BJ (cell line): ENCODE data around the gene FAM186B. TPM values are rescaled to one million over a fixed set of nuclear protein-coding genes. Genes with fewer than 3 reads are reported as not detected.

Experiments used
- CTCF ChIA-PET: fragments of 350-600 bp; formaldehyde crosslinking; extraction: SDS; loops from one replicate; lab custom pipeline; 2021; ENCODE audit warnings: antibody characterized with exemption, inconsistent platforms; lab: Yijun Ruan, JAX
- POLR2A ChIA-PET: fragments of 300-600 bp; sonication (Branson Sonifier 250); formaldehyde crosslinking; extraction: SDS; loops from one replicate; lab custom pipeline; 2021; ENCODE audit warnings: antibody characterized with exemption; lab: Charles Lee
- DNase-seq: peaks from one replicate; pipeline ENCODE4 v3.0.0-alpha.2; 2011; ENCODE audit warnings: low read depth
- H3K27me3 ChIP-seq: 2 replicates; pipeline ENCODE4 v1.6.0; 2011; ENCODE audit warnings: low read length; ENCODE audit not compliant: control insufficient read depth, insufficient read depth
- H3K36me3 ChIP-seq: 2 replicates; pipeline ENCODE4 v1.5.1; 2011; ENCODE audit warnings: low read length; ENCODE audit not compliant: control insufficient read depth, insufficient read depth
- H3K4me3 ChIP-seq: 2 replicates; pipeline ENCODE4 v1.5.1; 2011; ENCODE audit warnings: low read depth, mild to moderate bottlenecking, control low read depth, low read length
- polyA plus RNA-seq: library from polyadenylated mRNA; depleted of rRNA; stranded (reverse); fragments of >200 nt; gene quantifications from 2 replicates; pipeline ENCODE4 v1.2.3, GENCODE V29; 2011
- TF ChIP-seq, protein P1 (sequence below): IDR thresholded peaks from 2 replicates; pipeline ENCODE4 v1.5.1; 2011; ENCODE audit warnings: low read depth, mild to moderate bottlenecking, control low read depth, inconsistent platforms, low read length, moderate library complexity; ENCODE audit not compliant: insufficient read depth

The FAM186B gene
- polyA plus RNA-seq, 1 experiment = 0.11 TPM

DNA sequence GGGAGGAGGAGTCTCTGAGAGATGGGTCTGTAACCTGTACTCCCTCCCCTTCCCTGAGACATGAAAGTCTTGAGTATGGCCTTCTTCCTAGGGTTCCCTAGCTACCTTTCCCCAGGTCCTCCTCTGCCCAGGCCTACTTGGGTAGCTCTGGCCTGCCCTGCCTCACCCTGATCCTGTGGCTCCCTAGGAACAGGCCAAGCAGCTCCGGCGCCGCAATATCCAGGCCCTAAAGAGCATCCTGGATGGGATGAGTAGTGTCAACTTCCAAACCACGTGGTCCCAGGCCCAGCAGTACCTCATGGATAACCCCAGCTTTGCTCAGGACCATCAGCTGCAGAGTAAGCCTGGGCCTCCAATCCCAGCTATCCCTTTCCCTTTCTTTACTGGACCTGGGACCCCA is 30.2 kb upstream of the FAM186B start:
- Histone ChIP-seq H3K27me3 (no peaks in the 10 kb centered on the region), H3K4me3 (no peak overlapping the region), H3K36me3 (peaks cover 21% of the 10 kb centered on the region)
- ChIA-PET CTCF (interaction anchor here (0.7 to 22.3 kb wide), 9 partner anchors 8 to 304 kb away, joined by 3 to 413 read pairs (median 5); partner anchors contain the start of genes FMNL3 and PRPF40B), POLR2A (no interaction called here)
- no peak for DNase-seq
- TF ChIP-seq, protein P1, sequence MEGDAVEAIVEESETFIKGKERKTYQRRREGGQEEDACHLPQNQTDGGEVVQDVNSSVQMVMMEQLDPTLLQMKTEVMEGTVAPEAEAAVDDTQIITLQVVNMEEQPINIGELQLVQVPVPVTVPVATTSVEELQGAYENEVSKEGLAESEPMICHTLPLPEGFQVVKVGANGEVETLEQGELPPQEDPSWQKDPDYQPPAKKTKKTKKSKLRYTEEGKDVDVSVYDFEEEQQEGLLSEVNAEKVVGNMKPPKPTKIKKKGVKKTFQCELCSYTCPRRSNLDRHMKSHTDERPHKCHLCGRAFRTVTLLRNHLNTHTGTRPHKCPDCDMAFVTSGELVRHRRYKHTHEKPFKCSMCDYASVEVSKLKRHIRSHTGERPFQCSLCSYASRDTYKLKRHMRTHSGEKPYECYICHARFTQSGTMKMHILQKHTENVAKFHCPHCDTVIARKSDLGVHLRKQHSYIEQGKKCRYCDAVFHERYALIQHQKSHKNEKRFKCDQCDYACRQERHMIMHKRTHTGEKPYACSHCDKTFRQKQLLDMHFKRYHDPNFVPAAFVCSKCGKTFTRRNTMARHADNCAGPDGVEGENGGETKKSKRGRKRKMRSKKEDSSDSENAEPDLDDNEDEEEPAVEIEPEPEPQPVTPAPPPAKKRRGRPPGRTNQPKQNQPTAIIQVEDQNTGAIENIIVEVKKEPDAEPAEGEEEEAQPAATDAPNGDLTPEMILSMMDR = no peak

DNA sequence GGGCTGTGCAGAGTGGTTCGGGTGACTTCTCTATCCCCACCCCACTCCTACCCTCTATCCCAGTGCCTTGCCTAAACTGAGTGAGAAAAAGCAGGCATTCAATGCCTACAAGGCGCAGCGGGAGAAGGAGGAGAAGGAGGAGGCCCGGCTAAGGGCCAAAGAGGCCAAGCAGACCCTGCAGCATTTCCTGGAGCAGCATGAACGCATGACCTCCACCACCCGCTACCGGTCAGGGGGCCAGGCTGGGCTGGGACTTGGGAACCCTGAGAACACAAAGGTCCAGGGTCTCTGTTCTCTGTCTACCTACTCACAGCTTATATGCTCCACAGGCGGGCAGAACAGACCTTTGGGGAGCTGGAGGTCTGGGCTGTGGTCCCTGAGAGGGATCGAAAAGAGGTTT is 29.6 kb upstream of the FAM186B start:
- no peak overlapping the region for H3K4me3 ChIP-seq
- H3K27me3 ChIP-seq = no peaks in the 10 kb centered on the region
- no peak for DNase-seq
- TF ChIP-seq, protein P1 = no peak
- ChIA-PET CTCF (interaction anchor here (0.6 to 22.3 kb wide), 6 partner anchors 10 to 303 kb away, joined by 3 to 413 read pairs (median 4); partner anchors contain the start of gene FMNL3), POLR2A (no interaction called here)
- H3K36me3 ChIP-seq = peaks cover 21% of the 10 kb centered on the region

DNA sequence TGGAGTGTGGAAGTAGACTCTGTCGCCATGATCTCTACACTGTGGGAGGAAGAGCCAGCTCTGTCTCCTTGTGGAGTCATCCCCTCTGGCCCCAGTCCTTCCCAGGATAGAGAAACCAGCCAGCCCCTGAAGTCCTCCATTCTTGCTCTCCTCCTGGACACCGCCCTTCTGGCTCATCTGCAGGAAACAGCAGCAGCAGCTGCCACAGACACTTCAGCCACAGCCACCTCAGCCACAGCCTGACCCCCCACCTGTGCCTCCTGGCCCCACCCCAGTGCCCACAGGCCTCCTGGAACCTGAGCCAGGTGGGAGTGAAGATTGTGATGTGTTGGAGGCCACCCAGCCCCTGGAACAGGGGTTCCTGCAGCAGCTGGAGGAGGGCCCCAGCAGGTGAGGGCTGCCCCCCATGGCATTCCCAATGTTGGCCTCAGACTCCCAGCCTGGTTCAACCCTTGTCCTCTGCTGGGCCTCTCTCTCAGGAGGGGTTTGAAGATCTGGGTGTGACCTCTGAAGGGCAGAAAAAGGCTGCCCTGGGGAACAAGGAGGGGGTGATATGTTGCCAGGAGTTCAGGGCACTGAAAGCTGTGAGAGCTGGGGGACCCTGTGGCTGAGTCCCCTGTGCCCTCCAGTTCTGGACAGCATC is 28.4 kb upstream of the FAM186B start:
- no peak for DNase-seq
- TF ChIP-seq, protein P1 = no peak
- Histone ChIP-seq H3K4me3 (no peak overlapping the region), H3K36me3 (peaks cover 21% of the 10 kb centered on the region), H3K27me3 (no peaks in the 10 kb centered on the region)
- ChIA-PET POLR2A (no interaction called here), CTCF (interaction anchor here (0.6 to 1.6 kb wide), 6 partner anchors 9 to 108 kb away, joined by 3 to 7 read pairs (median 4); partner anchors contain the start of genes PRPF40B and TMBIM6)

DNA sequence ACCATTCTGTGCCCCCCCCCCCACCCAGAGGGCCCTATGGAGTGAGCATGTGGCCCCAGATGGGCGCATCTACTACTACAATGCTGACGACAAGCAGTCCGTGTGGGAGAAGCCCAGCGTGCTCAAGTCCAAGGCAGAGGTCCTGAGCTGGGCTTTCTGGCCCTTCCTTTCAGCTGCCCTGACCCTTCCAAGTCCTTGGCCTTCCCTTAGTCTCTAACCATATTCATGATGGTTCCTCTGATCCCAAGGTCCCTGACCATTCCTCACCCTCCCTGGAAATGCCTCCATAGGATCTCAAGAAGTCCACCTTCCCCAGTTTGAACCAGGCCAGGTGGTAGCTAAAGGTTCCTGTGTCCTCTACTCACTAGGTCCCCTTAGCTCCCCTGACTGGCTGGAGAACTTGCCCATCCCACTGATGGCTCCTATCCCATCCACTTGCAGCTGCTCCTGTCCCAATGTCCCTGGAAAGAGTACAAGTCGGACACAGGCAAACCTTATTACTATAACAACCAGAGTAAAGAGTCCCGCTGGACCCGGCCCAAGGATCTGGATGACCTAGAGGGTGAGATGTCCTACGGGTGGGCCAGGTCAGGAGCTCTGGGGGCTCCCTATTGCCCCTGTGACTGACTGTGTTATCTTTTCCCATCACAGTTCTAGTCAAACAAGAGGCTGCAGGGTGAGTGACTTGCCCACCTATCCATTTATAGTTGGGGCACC is 27.7 kb upstream of the FAM186B start:
- TF ChIP-seq, protein P1 = no peak
- Histone ChIP-seq H3K4me3 (no peak overlapping the region), H3K36me3 (peaks cover 21% of the 10 kb centered on the region), H3K27me3 (no peaks in the 10 kb centered on the region)
- ChIA-PET CTCF (interaction anchor here (0.6 to 1.5 kb wide), 7 partner anchors 10 to 108 kb away, joined by 3 to 7 read pairs (median 3); partner anchors contain the start of genes FMNL3, PRPF40B and TMBIM6), POLR2A (no interaction called here)
- no peak for DNase-seq

DNA sequence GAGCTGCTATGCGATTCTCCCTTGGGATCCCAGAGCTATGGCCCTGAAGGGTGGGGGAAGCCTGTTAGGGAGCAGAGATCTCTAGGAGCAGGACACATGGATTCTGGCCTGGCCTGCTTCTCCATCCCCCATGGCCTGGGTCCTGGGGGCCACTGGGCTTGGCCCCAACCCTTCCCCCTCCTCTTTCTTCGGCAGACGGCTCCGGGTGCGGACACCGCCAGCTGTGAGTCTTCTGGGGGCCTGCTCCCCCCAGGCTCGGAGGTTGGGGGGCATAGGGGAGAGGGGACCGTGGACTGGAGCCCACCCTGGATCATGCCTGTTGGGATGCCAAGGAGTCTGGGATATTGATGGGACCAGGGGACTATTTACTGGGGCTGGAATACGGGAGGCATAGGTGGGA is 27.0 kb upstream of the FAM186B start:
- Histone ChIP-seq H3K27me3 (no peaks in the 10 kb centered on the region), H3K4me3 (no peak overlapping the region), H3K36me3 (peaks cover 21% of the 10 kb centered on the region)
- ChIA-PET CTCF (interaction anchor here (0.8 to 1.3 kb wide), 5 partner anchors 9 to 285 kb away, joined by 3 to 7 read pairs (median 3); partner anchors contain the start of genes FMNL3 and PRPF40B), POLR2A (no interaction called here)
- TF ChIP-seq, protein P1 = no peak
- DNase-seq = no peak
